Measurements from ENCODE around the gene RNF208. TPM values are rescaled to one million over a fixed set of nuclear protein-coding genes. Genes with fewer than 3 reads are reported as not detected.

Gene RNF208
- total and polyA plus RNA-seq, 2 donors (not counting 3 experiments of a cell fraction or from before 2014, with no cell fraction given), result 1.3 to 4.8 TPM

DNA sequence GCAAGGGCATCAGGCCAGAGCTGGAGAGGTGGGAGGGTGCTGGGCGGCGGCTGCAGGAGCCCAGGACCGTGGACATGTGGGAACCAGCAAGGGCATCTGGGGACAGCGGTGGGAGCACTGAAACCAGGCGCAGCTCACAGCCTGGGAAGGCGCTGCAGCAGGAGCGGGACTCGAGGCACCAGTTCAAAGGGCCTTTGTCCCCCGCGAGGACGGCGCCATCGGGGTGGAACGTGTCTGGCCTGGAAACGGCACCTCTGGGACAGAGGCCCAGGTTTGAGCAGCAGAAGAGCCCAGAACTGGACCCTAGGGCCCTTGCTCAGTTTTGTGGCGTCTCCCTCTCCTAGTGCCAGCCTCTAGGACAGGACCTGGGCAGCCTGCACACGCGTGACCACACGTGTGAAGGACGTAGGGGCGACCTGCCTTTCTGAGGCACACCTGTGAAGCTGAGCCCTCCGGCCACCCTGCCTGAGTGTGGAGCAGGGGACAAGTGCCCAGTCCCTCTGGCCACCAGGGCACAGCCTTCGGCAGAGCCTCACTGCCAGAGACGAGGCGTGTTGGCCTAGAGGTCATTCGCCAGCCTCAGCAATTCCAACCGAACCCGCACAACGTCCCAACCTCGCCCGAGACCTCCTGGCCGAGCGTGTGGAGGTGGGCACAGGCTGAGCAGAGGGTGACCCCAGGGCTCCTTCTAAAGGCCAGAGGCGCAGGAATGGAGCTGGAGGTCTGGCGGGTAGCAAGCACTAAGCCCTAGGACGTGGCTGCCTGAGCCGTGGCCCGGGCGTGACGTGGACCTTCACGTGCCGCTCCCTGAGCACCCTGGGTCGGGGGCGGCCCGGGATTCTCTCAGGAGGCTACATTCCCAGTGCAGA lies 48.0 kb downstream of the RNF208 start:
- dilution Hi-C loops (cut with MboI; ENCODE audit: extremely low pct_ligation_motif_present, low sequenced_read_pairs), result no loop called here
- H3K36me3 ChIP-seq (ENCODE audit: control insufficient read depth in 2 of 2, extremely low read depth in 1 of 2, insufficient read depth in 2 of 2, low read length in 2 of 2), result peaks cover 0 to 3% of the 10 kb centered on the region in 2 experiments
- ChIA-PET POLR2A (no interaction called here), CTCF (interaction anchor here (0.8 to 3.6 kb wide), 3 partner anchors 15 to 63 kb away, joined by 3 to 26 read pairs (median 3); partner anchors contain the start of gene RNF224)
- intact Hi-C loops (cut with micrococcal nuclease), result no loop called here
- DNase-seq (ENCODE audit: low read depth, low spot score) (no peak), FAIRE-seq (no peak)
- no peak overlapping the region for H3K27ac ChIP-seq (ENCODE audit: insufficient read depth, low read depth, low read length)
- H3K4me3 ChIP-seq (replicated peaks in 1 of 3; ENCODE audit: insufficient read depth in 1 of 3, low read depth in 1 of 3, low read length in 3 of 3), result no peak overlapping the region
- no TSS peak for BruUV-seq (replicated peaks)
- H3K9me3 ChIP-seq (replicated peaks; ENCODE audit: control insufficient read depth, insufficient read depth, low read length), result no peaks in the 10 kb centered on the region
- H4K20me1 ChIP-seq (replicated peaks; ENCODE audit: control insufficient read depth, extremely low read depth, insufficient read depth, low read length), result no peaks in the 10 kb centered on the region
- no peaks in the 10 kb centered on the region for H3K9me1 ChIP-seq (replicated peaks; ENCODE audit: control insufficient read depth, extremely low read depth, insufficient read depth, low read length)
- TF ChIP-seq FOS (IDR thresholded peaks at IDR 0.05; ENCODE audit: borderline replicate concordance, insufficient read depth, low read length) (no peak), JUN (IDR thresholded peaks at IDR 0.05; ENCODE audit: borderline replicate concordance, insufficient read depth, insufficient read length, low read depth) (no peak), GATA2 (IDR thresholded peaks at IDR 0.05; ENCODE audit: insufficient read depth, insufficient read length, low read depth, low read length) (no peak), POLR2A (IDR thresholded peaks at IDR 0.05; ENCODE audit: low read depth, low read length) (no peak), MYC (IDR thresholded peaks at IDR 0.05; ENCODE audit: low read depth, low read length) (no peak), EZH2 (IDR thresholded peaks at IDR 0.05; ENCODE audit: borderline replicate concordance, low read depth, low read length, severe bottlenecking) (no peak), POLR2AphosphoS5 (IDR thresholded peaks at IDR 0.05; ENCODE audit: insufficient read depth, low read depth, low read length) (no peak)
- TF ChIP-seq, protein P1, sequence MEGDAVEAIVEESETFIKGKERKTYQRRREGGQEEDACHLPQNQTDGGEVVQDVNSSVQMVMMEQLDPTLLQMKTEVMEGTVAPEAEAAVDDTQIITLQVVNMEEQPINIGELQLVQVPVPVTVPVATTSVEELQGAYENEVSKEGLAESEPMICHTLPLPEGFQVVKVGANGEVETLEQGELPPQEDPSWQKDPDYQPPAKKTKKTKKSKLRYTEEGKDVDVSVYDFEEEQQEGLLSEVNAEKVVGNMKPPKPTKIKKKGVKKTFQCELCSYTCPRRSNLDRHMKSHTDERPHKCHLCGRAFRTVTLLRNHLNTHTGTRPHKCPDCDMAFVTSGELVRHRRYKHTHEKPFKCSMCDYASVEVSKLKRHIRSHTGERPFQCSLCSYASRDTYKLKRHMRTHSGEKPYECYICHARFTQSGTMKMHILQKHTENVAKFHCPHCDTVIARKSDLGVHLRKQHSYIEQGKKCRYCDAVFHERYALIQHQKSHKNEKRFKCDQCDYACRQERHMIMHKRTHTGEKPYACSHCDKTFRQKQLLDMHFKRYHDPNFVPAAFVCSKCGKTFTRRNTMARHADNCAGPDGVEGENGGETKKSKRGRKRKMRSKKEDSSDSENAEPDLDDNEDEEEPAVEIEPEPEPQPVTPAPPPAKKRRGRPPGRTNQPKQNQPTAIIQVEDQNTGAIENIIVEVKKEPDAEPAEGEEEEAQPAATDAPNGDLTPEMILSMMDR (IDR thresholded peaks at IDR 0.05; ENCODE audit: extremely low read depth in 1 of 2, insufficient read depth in 1 of 2, low read depth in 1 of 2, low read length in 2 of 2), result no peak
- TF ChIP-seq, protein P2, sequence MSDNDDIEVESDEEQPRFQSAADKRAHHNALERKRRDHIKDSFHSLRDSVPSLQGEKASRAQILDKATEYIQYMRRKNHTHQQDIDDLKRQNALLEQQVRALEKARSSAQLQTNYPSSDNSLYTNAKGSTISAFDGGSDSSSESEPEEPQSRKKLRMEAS (IDR thresholded peaks at IDR 0.05; ENCODE audit: insufficient read depth, insufficient read length), result no peak
- H3K4me1 ChIP-seq (ENCODE audit: control insufficient read depth, extremely low read depth, insufficient read depth, low read length), result peaks cover 6% of the 10 kb centered on the region
- no peak overlapping the region for H2AFZ ChIP-seq (ENCODE audit: low read depth, low read length)
- H3K79me2 ChIP-seq (ENCODE audit: control insufficient read depth, insufficient read depth, low read length), result no peaks in the 10 kb centered on the region
- peaks cover 10 to 13% of the 10 kb centered on the region in 2 experiments for H3K27me3 ChIP-seq (ENCODE audit: control insufficient read depth in 2 of 2, insufficient read depth in 2 of 2, low read length in 2 of 2)
- H3K4me2 ChIP-seq (ENCODE audit: insufficient read depth, low read length), result no peak overlapping the region
- no peak overlapping the region for H3K9ac ChIP-seq (replicated peaks; ENCODE audit: extremely low read depth, insufficient read depth, low read length)

All from endothelial cell of umbilical vein (primary cell).